ENCODE data around the gene SLC35B3.
"Not testable (repeated sequence)": the region's sequence is repeated elsewhere in the genome, so short reads cannot be mapped to it uniquely, and the experiment has no call there.

The SLC35B3 gene

DNA sequence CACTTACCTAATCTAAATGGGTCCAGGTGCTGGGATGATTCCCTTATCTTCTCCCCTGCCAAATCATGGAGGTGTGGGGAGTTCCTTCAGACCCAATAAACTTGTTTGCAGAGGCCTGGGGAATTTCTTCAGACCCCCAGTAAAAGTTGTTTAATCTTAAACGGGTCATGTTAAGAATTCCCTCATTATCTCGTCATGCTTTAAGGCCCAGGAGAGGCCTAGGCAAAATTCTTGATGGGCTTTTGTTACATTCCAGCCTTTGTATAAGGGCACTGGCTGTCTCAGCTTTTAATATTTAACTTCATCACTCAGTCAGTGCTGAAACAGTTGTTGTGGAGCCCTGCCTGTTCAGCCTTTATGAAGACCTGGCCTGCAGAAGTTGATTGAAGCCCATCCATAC, 11.0 kb upstream of the SLC35B3 start:
- Histone ChIP-seq H3K4me1 (ENCODE audit: control insufficient read depth in 1 of 2, insufficient read depth in 2 of 2, low read length in 2 of 2) (no peaks in the 10 kb centered on the region), H4K8ac (ENCODE audit: low read depth, low read length) (no peak overlapping the region), H3K14ac (ENCODE audit: low read length) (no peak overlapping the region), H2BK120ac (ENCODE audit: insufficient read depth, low read length, poor library complexity) (no peak overlapping the region), H2AK5ac (ENCODE audit: low read length) (no peak overlapping the region), H3K9me3 (ENCODE audit: insufficient read depth, low read depth, low read length) (no peaks in the 10 kb centered on the region), H3K4ac (ENCODE audit: low read depth, low read length) (no peak overlapping the region), H2AFZ (ENCODE audit: insufficient read depth, low read length, poor library complexity) (no peak overlapping the region), H3K9ac (ENCODE audit: low read length) (no peak overlapping the region), H3K4me2 (ENCODE audit: low read length) (no peak overlapping the region), H4K91ac (ENCODE audit: low read depth, low read length) (no peak overlapping the region), H3K36me3 (ENCODE audit: control insufficient read depth in 1 of 2, insufficient read depth in 2 of 2, low read length in 2 of 2) (no peaks in the 10 kb centered on the region), H3K27ac (ENCODE audit: low read depth, low read length) (no peak overlapping the region), H3K27me3 (ENCODE audit: insufficient read depth, low read length) (no peaks in the 10 kb centered on the region), H3K4me3 (ENCODE audit: low read depth, low read length) (no peak overlapping the region), H3K79me1 (ENCODE audit: low read length) (no peaks in the 10 kb centered on the region), H3K18ac (ENCODE audit: low read length) (no peak overlapping the region), H4K12ac (ENCODE audit: low read depth, low read length) (no peak overlapping the region), H3K23ac (ENCODE audit: low read length) (no peak overlapping the region), H3K79me2 (ENCODE audit: control insufficient read depth, insufficient read depth, low read length, poor library complexity) (no peaks in the 10 kb centered on the region), H2BK12ac (ENCODE audit: low read length) (no peak overlapping the region), H2BK5ac (ENCODE audit: low read depth, low read length, poor library complexity) (no peak overlapping the region)
- no peak for DNase-seq
- WGBS (ENCODE audit: extremely low coverage, insufficient coverage, insufficient read length): no CpG with 5 or more reads among the region's 2 CpGs

DNA sequence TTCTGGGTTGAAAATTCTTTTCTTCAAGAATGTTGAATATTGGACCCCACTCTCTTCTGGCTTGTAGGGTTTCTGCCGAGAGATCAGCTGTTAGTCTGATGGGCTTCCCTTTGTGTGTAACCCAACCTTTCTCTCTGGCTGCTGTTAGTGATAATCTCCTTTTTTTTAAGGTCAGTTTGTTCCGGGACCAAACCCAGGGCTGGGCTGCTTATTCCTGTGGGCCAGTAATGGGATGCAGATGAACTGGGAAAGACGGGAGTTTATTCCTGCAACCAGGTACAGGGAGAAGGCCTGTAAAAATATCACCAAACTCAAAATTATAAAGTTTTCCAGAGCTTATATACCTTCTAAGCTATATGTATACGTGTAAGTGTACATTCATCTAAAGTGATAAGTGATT, 10.6 kb upstream of the SLC35B3 start:
- not testable (repeated sequence) for H2BK120ac ChIP-seq (ENCODE audit: insufficient read depth, low read length, poor library complexity); H2BK12ac ChIP-seq (ENCODE audit: low read length); H3K23ac ChIP-seq (ENCODE audit: low read length); H2BK5ac ChIP-seq (ENCODE audit: low read depth, low read length, poor library complexity); H3K18ac ChIP-seq (ENCODE audit: low read length); H3K36me3 ChIP-seq (ENCODE audit: control insufficient read depth in 1 of 2, insufficient read depth in 2 of 2, low read length in 2 of 2); H4K8ac ChIP-seq (ENCODE audit: low read depth, low read length); H3K27ac ChIP-seq (ENCODE audit: low read depth, low read length); H3K4me3 ChIP-seq (ENCODE audit: low read depth, low read length); H3K79me2 ChIP-seq (ENCODE audit: control insufficient read depth, insufficient read depth, low read length, poor library complexity); H3K79me1 ChIP-seq (ENCODE audit: low read length); H3K14ac ChIP-seq (ENCODE audit: low read length); H3K9me3 ChIP-seq (ENCODE audit: insufficient read depth, low read depth, low read length); H3K4me1 ChIP-seq (ENCODE audit: control insufficient read depth in 1 of 2, insufficient read depth in 2 of 2, low read length in 2 of 2); DNase-seq; H3K4me2 ChIP-seq (ENCODE audit: low read length); H4K12ac ChIP-seq (ENCODE audit: low read depth, low read length); H3K27me3 ChIP-seq (ENCODE audit: insufficient read depth, low read length); H2AFZ ChIP-seq (ENCODE audit: insufficient read depth, low read length, poor library complexity); H4K91ac ChIP-seq (ENCODE audit: low read depth, low read length); H3K9ac ChIP-seq (ENCODE audit: low read length); H3K4ac ChIP-seq (ENCODE audit: low read depth, low read length); H2AK5ac ChIP-seq (ENCODE audit: low read length)
- WGBS (ENCODE audit: extremely low coverage, insufficient coverage, insufficient read length): no CpG with 5 or more reads among the region's 4 CpGs

DNA sequence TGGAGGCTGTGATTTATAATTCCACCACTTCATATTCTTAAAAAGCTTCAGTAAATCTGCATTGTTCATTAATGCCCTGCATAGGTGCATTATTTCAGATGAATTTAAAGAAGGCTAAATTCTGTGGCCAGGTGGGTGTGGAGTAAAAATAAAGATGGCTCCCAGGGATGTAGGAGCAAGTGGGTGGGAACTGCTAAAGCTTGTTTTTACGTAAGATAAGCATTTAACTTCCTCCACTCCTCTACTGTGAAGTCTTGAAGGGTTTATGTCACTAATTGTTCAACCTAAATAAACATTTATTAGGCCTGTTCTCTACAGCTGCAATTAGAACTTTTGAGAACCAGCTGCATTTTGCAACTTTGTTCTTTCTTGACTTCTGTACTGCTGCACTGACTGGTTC, 6.8 kb upstream of the SLC35B3 start:
- Histone ChIP-seq H2BK12ac (ENCODE audit: low read length) (no peak overlapping the region), H4K91ac (ENCODE audit: low read depth, low read length) (no peak overlapping the region), H3K4me2 (ENCODE audit: low read length) (no peak overlapping the region), H2BK5ac (ENCODE audit: low read depth, low read length, poor library complexity) (no peak overlapping the region), H3K4ac (ENCODE audit: low read depth, low read length) (no peak overlapping the region), H3K9me3 (ENCODE audit: insufficient read depth, low read depth, low read length) (no peaks in the 10 kb centered on the region), H3K27ac (ENCODE audit: low read depth, low read length) (no peak overlapping the region), H3K79me1 (ENCODE audit: low read length) (no peaks in the 10 kb centered on the region), H2AK5ac (ENCODE audit: low read length) (no peak overlapping the region), H3K18ac (ENCODE audit: low read length) (no peak overlapping the region), H3K36me3 (ENCODE audit: control insufficient read depth in 1 of 2, insufficient read depth in 2 of 2, low read length in 2 of 2) (no peaks in the 10 kb centered on the region), H3K79me2 (ENCODE audit: control insufficient read depth, insufficient read depth, low read length, poor library complexity) (no peaks in the 10 kb centered on the region), H4K12ac (ENCODE audit: low read depth, low read length) (no peak overlapping the region), H2BK120ac (ENCODE audit: insufficient read depth, low read length, poor library complexity) (no peak overlapping the region), H3K4me3 (ENCODE audit: low read depth, low read length) (no peak overlapping the region), H2AFZ (ENCODE audit: insufficient read depth, low read length, poor library complexity) (no peak overlapping the region), H4K8ac (ENCODE audit: low read depth, low read length) (no peak overlapping the region), H3K14ac (ENCODE audit: low read length) (no peak overlapping the region), H3K27me3 (ENCODE audit: insufficient read depth, low read length) (no peaks in the 10 kb centered on the region), H3K9ac (ENCODE audit: low read length) (no peak overlapping the region), H3K23ac (ENCODE audit: low read length) (no peak overlapping the region), H3K4me1 (ENCODE audit: control insufficient read depth in 1 of 2, insufficient read depth in 2 of 2, low read length in 2 of 2) (no peaks in the 10 kb centered on the region)
- no peak for DNase-seq
- no CpG with 5 or more reads among the region's 1 CpG for WGBS (ENCODE audit: extremely low coverage, insufficient coverage, insufficient read length)

DNA sequence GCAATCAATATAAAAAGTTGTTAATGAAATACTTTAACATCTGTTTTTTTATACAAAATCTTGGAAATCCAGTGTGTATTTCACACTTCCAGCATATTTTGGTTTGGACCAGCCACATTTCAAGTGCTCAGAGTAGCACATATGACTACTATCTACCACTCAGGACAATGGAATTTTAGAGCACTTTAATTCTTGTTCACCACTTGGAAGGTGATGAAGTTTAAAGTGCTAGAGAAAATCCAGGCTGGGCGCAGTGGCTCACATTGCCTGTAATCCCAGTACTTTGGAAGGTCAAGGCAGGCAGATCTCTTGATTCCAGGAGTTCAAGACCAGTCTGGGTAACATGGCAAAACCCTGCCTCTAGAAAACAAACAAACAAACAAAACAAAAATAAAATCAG, 6.1 kb upstream of the SLC35B3 start:
- H3K36me3 ChIP-seq (ENCODE audit: control insufficient read depth in 1 of 2, insufficient read depth in 2 of 2, low read length in 2 of 2): no peaks in the 10 kb centered on the region
- H4K91ac ChIP-seq (ENCODE audit: low read depth, low read length): no peak overlapping the region
- H3K9ac ChIP-seq (ENCODE audit: low read length): no peak overlapping the region
- H3K27ac ChIP-seq (ENCODE audit: low read depth, low read length): no peak overlapping the region
- no peak overlapping the region for H2AK5ac ChIP-seq (ENCODE audit: low read length)
- DNase-seq: no peak
- H3K4me1 ChIP-seq (ENCODE audit: control insufficient read depth in 1 of 2, insufficient read depth in 2 of 2, low read length in 2 of 2): no peaks in the 10 kb centered on the region
- no peak overlapping the region for H2AFZ ChIP-seq (ENCODE audit: insufficient read depth, low read length, poor library complexity)
- H3K27me3 ChIP-seq (ENCODE audit: insufficient read depth, low read length): no peaks in the 10 kb centered on the region
- no peak overlapping the region for H3K14ac ChIP-seq (ENCODE audit: low read length)
- H2BK5ac ChIP-seq (ENCODE audit: low read depth, low read length, poor library complexity): no peak overlapping the region
- H3K4me3 ChIP-seq (ENCODE audit: low read depth, low read length): no peak overlapping the region
- no peak overlapping the region for H3K23ac ChIP-seq (ENCODE audit: low read length)
- no peak overlapping the region for H4K8ac ChIP-seq (ENCODE audit: low read depth, low read length)
- no peak overlapping the region for H2BK120ac ChIP-seq (ENCODE audit: insufficient read depth, low read length, poor library complexity)
- H2BK12ac ChIP-seq (ENCODE audit: low read length): no peak overlapping the region
- no peak overlapping the region for H3K4me2 ChIP-seq (ENCODE audit: low read length)
- WGBS (ENCODE audit: extremely low coverage, insufficient coverage, insufficient read length): no CpG with 5 or more reads among the region's 1 CpG
- H3K9me3 ChIP-seq (ENCODE audit: insufficient read depth, low read depth, low read length): no peaks in the 10 kb centered on the region
- H3K79me1 ChIP-seq (ENCODE audit: low read length): no peaks in the 10 kb centered on the region
- no peak overlapping the region for H4K12ac ChIP-seq (ENCODE audit: low read depth, low read length)
- no peak overlapping the region for H3K4ac ChIP-seq (ENCODE audit: low read depth, low read length)
- H3K79me2 ChIP-seq (ENCODE audit: control insufficient read depth, insufficient read depth, low read length, poor library complexity): no peaks in the 10 kb centered on the region
- no peak overlapping the region for H3K18ac ChIP-seq (ENCODE audit: low read length)

Data from trophoblast cell (in vitro differentiated cells and primary cell).